Suprapubic skin (tissue), 4 donors: Measurements from ENCODE around the gene AGMO. TPM values are rescaled to one million over a fixed set of nuclear protein-coding genes. Genes with fewer than 3 reads are reported as not detected.

Experiments
- DNase-seq, 2 donors: peaks; one replicate each; pipeline ENCODE4 v3.0.0-alpha.2; 2019; ENCODE audit warnings: low spot score in 2 of 2
- H3K27ac ChIP-seq: fragments of 200-600 bp; sonication (generic); one replicate; pipeline ENCODE4 v1.5.1; 2019
- H3K27me3 ChIP-seq: fragments of 200-600 bp; sonication (generic); one replicate; pipeline ENCODE4 v1.5.1; 2019
- H3K36me3 ChIP-seq: fragments of 200-600 bp; sonication (generic); one replicate; pipeline ENCODE4 v1.5.1; 2019
- H3K4me1 ChIP-seq: fragments of 200-600 bp; sonication (generic); one replicate; pipeline ENCODE4 v1.5.1; 2019
- H3K4me3 ChIP-seq: fragments of 200-600 bp; sonication (generic); one replicate; pipeline ENCODE4 v1.5.1; 2019; ENCODE audit warnings: mild to moderate bottlenecking
- H3K9me3 ChIP-seq: fragments of 200-600 bp; sonication (generic); one replicate; pipeline ENCODE4 v1.5.1; 2019
- CTCF ChIP-seq, 2 donors: fragments of 200-600 bp in 1 of 2; fragments of 450-650 bp in 1 of 2; sonication (generic) in 1 of 2; IDR thresholded peaks; one replicate each; pipeline ENCODE4 v1.5.1; 2016 to 2019; ENCODE audit warnings: antibody characterized with exemption in 2 of 2, mild to moderate bottlenecking in 1 of 2, moderate library complexity in 1 of 2
- EP300 ChIP-seq: sonication (generic); formaldehyde crosslinking; IDR thresholded peaks from one replicate; pipeline ENCODE4 v1.6.1; 2017; ENCODE audit warnings: antibody characterized with exemption
- POLR2A ChIP-seq, 2 donors: fragments of 450-650 bp; IDR thresholded peaks; one replicate each; pipeline ENCODE4 v1.6.1; 2017; ENCODE audit warnings: antibody characterized with exemption in 2 of 2, mild to moderate bottlenecking in 2 of 2, moderate library complexity in 2 of 2
- POLR2AphosphoS5 ChIP-seq, 3 donors: sonication (generic); formaldehyde crosslinking; IDR thresholded peaks; one replicate each; pipeline ENCODE4 v1.6.1; 2017; ENCODE audit warnings: antibody characterized with exemption in 3 of 3
- WGBS: methylation state at CpG from one replicate; pipeline ENCODE4 v1.1.5; 2018; 5-methylcytosine and 5-hydroxymethylcytosine counted together
- total RNA-seq, 4 donors: library from RNA; depleted of rRNA; stranded (reverse); fragments of >200 nt; gene quantifications; one replicate each; pipeline ENCODE4 v1.1.0, GENCODE V29; 2016

AGMO gene
- total RNA-seq, 4 donors from 2014 or later = 0.40 TPM; not detected in 3

GRCh38 chr7:15378494-15379145 lies 183.2 kb downstream of the AGMO start:
- Histone ChIP-seq H3K4me1 (no peaks in the 10 kb centered on the region), H3K4me3 (no peak overlapping the region), H3K9me3 (no peaks in the 10 kb centered on the region), H3K36me3 (no peaks in the 10 kb centered on the region), H3K27ac (no peak overlapping the region), H3K27me3 (no peaks in the 10 kb centered on the region)
- DNase-seq = no peak
- TF ChIP-seq POLR2AphosphoS5 (IDR thresholded peaks at IDR 0.05) = no peak
- no peak for TF ChIP-seq CTCF (IDR thresholded peaks at IDR 0.05)
- TF ChIP-seq EP300 = no peak
- TF ChIP-seq POLR2A (IDR thresholded peaks at IDR 0.05) = no peak
- 96% methylated on average over 2 of the region's 2 CpGs for WGBS

GRCh38 chr7:15376600-15376999 lies 185.2 kb downstream of the AGMO start:
- DNase-seq = no peak
- no peak for TF ChIP-seq EP300
- no peak for TF ChIP-seq CTCF (IDR thresholded peaks at IDR 0.05)
- no peak for TF ChIP-seq POLR2A (IDR thresholded peaks at IDR 0.05)
- TF ChIP-seq POLR2AphosphoS5 (IDR thresholded peaks at IDR 0.05) = no peak
- WGBS = 75% methylated on average over 2 of the region's 2 CpGs
- Histone ChIP-seq H3K27me3 (no peaks in the 10 kb centered on the region), H3K27ac (no peak overlapping the region), H3K4me1 (no peaks in the 10 kb centered on the region), H3K36me3 (no peaks in the 10 kb centered on the region), H3K9me3 (no peaks in the 10 kb centered on the region), H3K4me3 (no peak overlapping the region)

- Histone ChIP-seq H3K27ac (no peak overlapping the region), H3K36me3 (no peaks in the 10 kb centered on the region), H3K9me3 (no peaks in the 10 kb centered on the region), H3K27me3 (no peaks in the 10 kb centered on the region), H3K4me1 (no peaks in the 10 kb centered on the region), H3K4me3 (no peak overlapping the region)
- DNase-seq = no peak
- 84% methylated on average over 1 of the region's 1 CpG for WGBS
- TF ChIP-seq POLR2A (IDR thresholded peaks at IDR 0.05) = no peak
- TF ChIP-seq POLR2AphosphoS5 (IDR thresholded peaks at IDR 0.05) = no peak
- TF ChIP-seq CTCF (IDR thresholded peaks at IDR 0.05) = no peak
- no peak for TF ChIP-seq EP300
Measured at GRCh38 chr7:15370441-15370840, 191.4 kb downstream of the AGMO start.

- Histone ChIP-seq H3K4me3 (no peak overlapping the region), H3K9me3 (no peaks in the 10 kb centered on the region), H3K27me3 (no peaks in the 10 kb centered on the region), H3K4me1 (no peaks in the 10 kb centered on the region), H3K36me3 (no peaks in the 10 kb centered on the region), H3K27ac (no peak overlapping the region)
- TF ChIP-seq CTCF (IDR thresholded peaks at IDR 0.05) (no peak), POLR2AphosphoS5 (IDR thresholded peaks at IDR 0.05) (no peak), EP300 (no peak), POLR2A (IDR thresholded peaks at IDR 0.05) (no peak)
- WGBS = 70% methylated on average over 1 of the region's 1 CpG
- no peak for DNase-seq
Measured at GRCh38 chr7:15368653-15369052, 193.2 kb downstream of the AGMO start.

GRCh38 chr7:15367897-15368296 lies 193.9 kb downstream of the AGMO start:
- Histone ChIP-seq H3K27ac (no peak overlapping the region), H3K36me3 (no peaks in the 10 kb centered on the region), H3K4me1 (no peaks in the 10 kb centered on the region), H3K4me3 (no peak overlapping the region), H3K9me3 (no peaks in the 10 kb centered on the region), H3K27me3 (no peaks in the 10 kb centered on the region)
- TF ChIP-seq POLR2AphosphoS5 (IDR thresholded peaks at IDR 0.05) (no peak), POLR2A (IDR thresholded peaks at IDR 0.05) (no peak), CTCF (IDR thresholded peaks at IDR 0.05) (no peak), EP300 (no peak)
- no peak for DNase-seq
- 89% methylated on average over 3 of the region's 3 CpGs for WGBS
